ENCODE results near the gene HLF.

HLF gene

DNA sequence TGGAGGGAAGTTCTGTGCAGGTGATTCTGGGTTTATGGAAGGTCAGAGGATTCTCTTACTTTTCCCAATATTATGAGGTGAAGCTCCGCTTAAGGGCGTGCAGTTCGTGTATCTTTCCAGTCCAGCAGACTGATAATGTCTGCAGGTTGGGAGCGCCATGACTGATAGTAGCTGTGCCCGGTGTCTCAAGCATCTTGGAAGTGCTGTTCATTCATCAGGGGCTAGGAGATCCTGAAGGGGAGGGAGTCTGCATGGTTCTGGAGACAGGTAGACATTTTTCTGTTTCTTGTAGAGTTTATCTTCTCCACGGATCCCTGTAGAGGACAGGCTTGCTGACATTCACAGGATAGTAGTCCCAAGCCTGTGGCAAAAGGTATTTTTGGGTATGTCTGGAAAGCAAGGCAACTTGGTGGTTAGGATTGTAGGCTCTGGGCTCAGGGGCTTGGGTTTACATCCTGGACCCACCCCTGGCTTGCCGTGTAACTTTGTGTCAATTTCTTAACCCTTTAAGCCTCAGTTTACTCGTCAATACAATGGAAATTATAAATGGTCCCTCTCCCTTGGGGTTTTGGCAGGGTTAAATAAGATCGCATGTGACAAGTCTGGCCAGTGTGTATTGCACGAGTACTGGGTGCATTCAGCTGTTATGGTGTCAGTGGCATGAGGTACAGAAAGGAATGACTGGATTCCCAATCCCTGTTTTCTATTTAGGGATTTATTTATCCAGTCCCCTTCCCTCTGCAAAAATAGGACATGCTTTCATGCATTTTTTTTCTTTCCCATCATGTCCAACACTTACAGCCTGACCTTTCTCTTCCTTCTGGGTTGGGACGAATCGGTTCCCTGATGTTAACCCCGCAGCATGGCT, 8.2 kb downstream of the HLF start:
- TF ChIP-seq, protein P1, sequence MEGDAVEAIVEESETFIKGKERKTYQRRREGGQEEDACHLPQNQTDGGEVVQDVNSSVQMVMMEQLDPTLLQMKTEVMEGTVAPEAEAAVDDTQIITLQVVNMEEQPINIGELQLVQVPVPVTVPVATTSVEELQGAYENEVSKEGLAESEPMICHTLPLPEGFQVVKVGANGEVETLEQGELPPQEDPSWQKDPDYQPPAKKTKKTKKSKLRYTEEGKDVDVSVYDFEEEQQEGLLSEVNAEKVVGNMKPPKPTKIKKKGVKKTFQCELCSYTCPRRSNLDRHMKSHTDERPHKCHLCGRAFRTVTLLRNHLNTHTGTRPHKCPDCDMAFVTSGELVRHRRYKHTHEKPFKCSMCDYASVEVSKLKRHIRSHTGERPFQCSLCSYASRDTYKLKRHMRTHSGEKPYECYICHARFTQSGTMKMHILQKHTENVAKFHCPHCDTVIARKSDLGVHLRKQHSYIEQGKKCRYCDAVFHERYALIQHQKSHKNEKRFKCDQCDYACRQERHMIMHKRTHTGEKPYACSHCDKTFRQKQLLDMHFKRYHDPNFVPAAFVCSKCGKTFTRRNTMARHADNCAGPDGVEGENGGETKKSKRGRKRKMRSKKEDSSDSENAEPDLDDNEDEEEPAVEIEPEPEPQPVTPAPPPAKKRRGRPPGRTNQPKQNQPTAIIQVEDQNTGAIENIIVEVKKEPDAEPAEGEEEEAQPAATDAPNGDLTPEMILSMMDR (IDR thresholded peaks at IDR 0.05): no peak
- H3K27me3 ChIP-seq: peaks cover 76% of the 10 kb centered on the region
- no peaks in the 10 kb centered on the region for H3K9me3 ChIP-seq
- no peaks in the 10 kb centered on the region for H3K36me3 ChIP-seq
- H3K27ac ChIP-seq: no peak overlapping the region
- H3K4me3 ChIP-seq (ENCODE audit: low read depth in 1 of 2, low read length in 1 of 2): no peak overlapping the region
- H3K4me1 ChIP-seq (ENCODE audit: control insufficient read depth in 1 of 2, insufficient read depth in 1 of 2, low read depth in 1 of 2, low read length in 1 of 2): no peaks in the 10 kb centered on the region

GRCh38 chr17:55273579-55274354, 9.0 kb downstream of the HLF start:
- Histone ChIP-seq H3K27me3 (peaks cover 68% of the 10 kb centered on the region), H3K4me1 (ENCODE audit: control insufficient read depth in 1 of 2, insufficient read depth in 1 of 2, low read depth in 1 of 2, low read length in 1 of 2) (no peaks in the 10 kb centered on the region), H3K9me3 (no peaks in the 10 kb centered on the region), H3K4me3 (ENCODE audit: low read depth in 1 of 2, low read length in 1 of 2) (no peak overlapping the region), H3K36me3 (no peaks in the 10 kb centered on the region), H3K27ac (no peak overlapping the region)
- TF ChIP-seq, protein P1 (IDR thresholded peaks at IDR 0.05): no peak

DNA sequence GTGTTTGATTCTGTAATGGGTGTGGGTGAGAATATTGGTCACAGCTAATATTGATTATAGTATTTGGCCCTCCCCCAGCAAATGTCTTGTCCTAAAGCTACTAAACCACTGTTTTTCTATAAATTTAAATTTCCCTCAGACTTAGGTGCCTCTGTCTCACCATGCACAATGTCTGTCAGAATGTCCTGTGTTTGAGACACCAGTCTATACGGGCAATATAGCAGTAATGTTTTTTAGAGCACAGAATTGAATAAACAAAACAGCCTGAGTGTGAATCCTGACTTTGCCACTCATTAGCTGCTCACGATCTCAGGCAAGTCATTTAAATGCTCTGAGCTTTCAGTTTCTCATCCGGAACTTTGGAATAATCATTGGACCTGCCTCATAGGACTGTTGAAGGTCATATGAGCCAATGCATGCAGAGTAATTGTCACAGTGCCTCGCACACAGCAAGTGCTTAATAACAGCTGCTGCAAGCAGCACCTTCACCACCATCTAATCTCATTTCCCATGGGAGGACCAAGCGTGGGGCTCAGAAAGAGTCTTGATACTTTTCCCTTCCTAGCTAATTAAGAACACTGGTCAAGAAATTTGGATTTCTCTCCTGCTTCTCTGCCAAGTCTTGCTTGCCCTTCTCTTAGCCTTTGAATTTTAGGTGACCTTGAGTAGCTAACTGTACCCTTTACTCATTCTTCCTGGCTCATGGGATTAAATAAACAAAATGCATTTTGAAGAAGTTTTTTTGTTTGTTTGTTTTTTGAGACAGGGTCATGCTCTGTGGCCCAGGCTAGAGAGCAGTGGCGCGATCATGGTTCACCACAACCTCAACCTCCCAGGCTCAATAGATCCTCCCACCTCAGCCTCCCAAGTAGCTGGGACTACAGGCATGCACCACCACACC, 9.8 kb downstream of the HLF start:
- Histone ChIP-seq H3K4me1 (ENCODE audit: control insufficient read depth in 1 of 2, insufficient read depth in 1 of 2, low read depth in 1 of 2, low read length in 1 of 2) (no peaks in the 10 kb centered on the region), H3K9me3 (no peaks in the 10 kb centered on the region), H3K4me3 (ENCODE audit: low read depth in 1 of 2, low read length in 1 of 2) (no peak overlapping the region), H3K27me3 (peaks cover 60% of the 10 kb centered on the region), H3K36me3 (no peaks in the 10 kb centered on the region), H3K27ac (no peak overlapping the region)
- TF ChIP-seq, protein P1 (IDR thresholded peaks at IDR 0.05): no peak

- no peaks in the 10 kb centered on the region for H3K4me1 ChIP-seq (ENCODE audit: control insufficient read depth in 1 of 2, insufficient read depth in 1 of 2, low read depth in 1 of 2, low read length in 1 of 2)
- no peak overlapping the region for H3K27ac ChIP-seq
- TF ChIP-seq, protein P1 (IDR thresholded peaks at IDR 0.05): no peak
Observed at GRCh38 chr17:55275894-55276804, 11.4 kb downstream of the HLF start.

More at GRCh38 chr17:55275894-55276804, 11.4 kb downstream of the HLF start:
- no peaks in the 10 kb centered on the region for H3K36me3 ChIP-seq
- H3K27me3 ChIP-seq: peaks cover 44% of the 10 kb centered on the region
- H3K9me3 ChIP-seq: no peaks in the 10 kb centered on the region
- no peak overlapping the region for H3K4me3 ChIP-seq (ENCODE audit: low read depth in 1 of 2, low read length in 1 of 2)
